ENCODE measurements around the gene CALHM1. TPM values are rescaled to one million over a fixed set of nuclear protein-coding genes. Genes with fewer than 3 reads are reported as not detected.

The CALHM1 gene
- total and polyA plus RNA-seq, 2 of the 8 experiments (the other 6 are each of a cell fraction or from before 2014, with no cell fraction given), result 0.29 to 0.34 TPM

GRCh38 chr10:103469201-103469600 lies 10.5 kb upstream of the CALHM1 start:
- Histone ChIP-seq H3K4me2 (ENCODE audit: insufficient read depth in 1 of 2, low read depth in 2 of 2, low read length in 2 of 2) (no peak overlapping the region), H3K4me3 (ENCODE audit: extremely low read depth in 1 of 4, insufficient read depth in 2 of 4, low read depth in 3 of 4, low read length in 4 of 4) (no peak overlapping the region), H3K23ac (ENCODE audit: insufficient read length) (no peak overlapping the region), H3K27ac (ENCODE audit: low read depth, low read length) (no peak overlapping the region), H2BK15ac (ENCODE audit: low read length) (no peak overlapping the region), H4K20me1 (replicated peaks in 1 of 2; ENCODE audit: control insufficient read depth in 1 of 2, insufficient read depth in 2 of 2, low read length in 2 of 2) (no peaks in the 10 kb centered on the region), H3K9me3 (ENCODE audit: insufficient read depth in 2 of 2, low read depth in 1 of 2, low read length in 1 of 2) (no peaks in the 10 kb centered on the region), H3K9ac (replicated peaks in 1 of 4; ENCODE audit: extremely low read depth in 1 of 4, low read depth in 3 of 4, low read length in 3 of 4) (no peak overlapping the region), H2BK120ac (replicated peaks; ENCODE audit: low read depth, low read length) (no peak overlapping the region), H2BK20ac (ENCODE audit: low read length) (no peak overlapping the region), H3K4me1 (replicated peaks in 1 of 4; ENCODE audit: control insufficient read depth in 3 of 4, insufficient read depth in 4 of 4, low read length in 3 of 4) (peaks cover 0 to 10% (median 2%) of the 10 kb centered on the region in 4 experiments; a peak in 1 of 7 replicates), H3K18ac (ENCODE audit: extremely low read depth, low read length) (no peak overlapping the region), H3K36me3 (ENCODE audit: control insufficient read depth in 2 of 4, insufficient read depth in 4 of 4, low read length in 3 of 4) (no peaks in the 10 kb centered on the region), H2AK5ac (ENCODE audit: low read depth, low read length) (no peak overlapping the region), H3K79me1 (ENCODE audit: low read depth, low read length) (no peaks in the 10 kb centered on the region), H3K4ac (replicated peaks; ENCODE audit: insufficient read length, low read depth, low read length) (no peak overlapping the region), H4K8ac (ENCODE audit: extremely low read depth, insufficient read depth, low read length) (no peak overlapping the region), H2BK12ac (ENCODE audit: low read depth, low read length) (no peak overlapping the region), H3K27me3 (replicated peaks in 1 of 4; ENCODE audit: control insufficient read depth in 3 of 4, extremely low read depth in 1 of 4, insufficient read depth in 3 of 4, low read length in 3 of 4) (no peaks in the 10 kb centered on the region), H2BK5ac (ENCODE audit: low read depth, low read length) (no peak overlapping the region; the same call in 1 of the 2 replicates), H3K23me2 (ENCODE audit: low read depth, low read length) (peaks cover 4% of the 10 kb centered on the region; the same call in 1 of the 2 replicates), H3K14ac (ENCODE audit: insufficient read length) (no peak overlapping the region), H3K56ac (replicated peaks; ENCODE audit: insufficient read length, low read depth, low read length) (no peak overlapping the region), H2AFZ (ENCODE audit: low read length) (no peak overlapping the region), H3K79me2 (ENCODE audit: control insufficient read depth in 1 of 2, insufficient read depth in 2 of 2, low read length in 2 of 2) (no peaks in the 10 kb centered on the region), H4K5ac (ENCODE audit: insufficient read length, low read depth, low read length) (no peak overlapping the region), H4K91ac (replicated peaks; ENCODE audit: insufficient read length, low read length) (no peak overlapping the region)
- ChIA-PET POLR2A (ENCODE audit: partially characterized antibody) (interaction anchor here (1.1 kb wide), 1 partner anchor 15 kb away, joined by 3 read pairs; no protein-coding TSS in a partner anchor), CTCF (ENCODE audit: partially characterized antibody) (interaction anchor here (0.6 to 9.0 kb wide), 5 partner anchors 14 to 97 kb away, joined by 3 to 71 read pairs (median 3); no protein-coding TSS in a partner anchor)
- no peak for TF ChIP-seq KDM4A (IDR thresholded peaks at IDR 0.05; ENCODE audit: low read depth, low read length, severe bottlenecking)
- no peak for TF ChIP-seq CBX5 (IDR thresholded peaks at IDR 0.05; ENCODE audit: low read depth, low read length)
- TF ChIP-seq TAF7 (optimal IDR thresholded peaks at IDR 0.05; ENCODE audit: borderline replicate concordance, low read depth, low read length), result no peak
- no peak for TF ChIP-seq EGR1 (IDR thresholded peaks at IDR 0.05; ENCODE audit: borderline replicate concordance, low read depth, low read length)
- no peak for TF ChIP-seq HDAC6 (IDR thresholded peaks at IDR 0.05; ENCODE audit: low read depth, low read length)
- no peak for TF ChIP-seq SIN3A (conservative IDR thresholded peaks at IDR 0.05 in 1 of 2, IDR thresholded peaks at IDR 0.05 in 1 of 2; ENCODE audit: low read depth in 1 of 2, low read length in 2 of 2)
- FAIRE-seq (no peak), DNase-seq (ENCODE audit: low read depth in 1 of 2, low spot score in 2 of 2) (no peak)
- WGBS, 2 experiments (ENCODE audit: extremely low coverage in 1 of 2, insufficient coverage in 1 of 2, insufficient read length in 1 of 2, insufficient replicate concordance in 2 of 2, low coverage in 1 of 2, low lambda C conversion rate in 2 of 2, missing lambda C conversion rate in 1 of 2), result 86% methylated on average over 5 of the region's 5 CpGs; no CpG with 5 or more reads in 1 of the 2 experiments

All from H1 (cell line).